A673 (cell line): Measurements from ENCODE around the gene GSC2. TPM values are rescaled to one million over a fixed set of nuclear protein-coding genes. Genes with fewer than 3 reads are reported as not detected.

Experiments
- BruUV-seq: library from RNA; stranded (reverse); fragments of 400-500 nt; replicated peaks from 2 replicates; lab custom pipeline; 2021; lab: Mats Ljungman, UMichigan
- CTCF ChIA-PET: fragments of 300-600 bp; sonication (Branson Sonifier 250); formaldehyde crosslinking; loops from one replicate; lab custom pipeline; 2022; ENCODE audit warnings: antibody characterized with exemption; lab: Charles Lee
- POLR2A ChIA-PET: fragments of 300-600 bp; sonication (Branson Sonifier 250); formaldehyde crosslinking; loops from one replicate; lab custom pipeline; 2022; ENCODE audit warnings: antibody characterized with exemption; ENCODE audit not compliant: low non-redundant PET; lab: Charles Lee
- DNase-seq: peaks from one replicate; pipeline ENCODE4 v3.0.0-alpha.2; 2015; ENCODE audit warnings: low spot score
- H3K27ac ChIP-seq: fragments of 200-600 bp; sonication (generic); 2 replicates; pipeline ENCODE4 v1.5.1; 2016; ENCODE audit warnings: mixed run types, low read depth, mild to moderate bottlenecking, mixed read lengths, antibody characterized with exemption, low read length; ENCODE audit not compliant: poor library complexity, severe bottlenecking
- H3K27me3 ChIP-seq: fragments of 200-600 bp; sonication (generic); replicated peaks from 2 replicates; pipeline ENCODE4 v1.6.1; 2017; ENCODE audit warnings: mixed run types, low read depth, mild to moderate bottlenecking, mixed read lengths, antibody characterized with exemption, low read length; ENCODE audit not compliant: insufficient read depth, poor library complexity
- H3K36me3 ChIP-seq: fragments of 200-600 bp; sonication (generic); 2 replicates; pipeline ENCODE4 v1.6.1; 2016; ENCODE audit warnings: mixed run types, mild to moderate bottlenecking, mixed read lengths, antibody characterized with exemption, low read length; ENCODE audit not compliant: insufficient read depth, poor library complexity, severe bottlenecking
- H3K4me1 ChIP-seq: fragments of 200-600 bp; sonication (generic); 2 replicates; pipeline ENCODE4 v1.6.1; 2017; ENCODE audit warnings: mixed run types, mild to moderate bottlenecking, mixed read lengths, antibody characterized with exemption, low read length; ENCODE audit not compliant: insufficient read depth, poor library complexity, severe bottlenecking
- H3K4me3 ChIP-seq: fragments of 200-600 bp; sonication (generic); 2 replicates; pipeline ENCODE4 v1.5.1; 2016; ENCODE audit warnings: low read depth, mixed run types, mild to moderate bottlenecking, mixed read lengths, low read length; ENCODE audit not compliant: poor library complexity, severe bottlenecking
- H3K9me3 ChIP-seq: fragments of 200-600 bp; sonication (generic); 2 replicates; pipeline ENCODE4 v1.6.1; 2016; ENCODE audit warnings: mixed run types, low read depth, mild to moderate bottlenecking, mixed read lengths, antibody characterized with exemption, low read length; ENCODE audit not compliant: poor library complexity, severe bottlenecking
- CTCF ChIP-seq: fragments of 300-800, 200-600 bp; sonication (generic); conservative IDR thresholded peaks from 2 replicates; pipeline ENCODE4 v1.5.1; 2017; ENCODE audit warnings: low read depth, mild to moderate bottlenecking, antibody characterized with exemption, low read length, moderate library complexity, mixed read lengths
- EZH2 ChIP-seq: fragments of 200-600 bp; sonication (generic); IDR thresholded peaks from 2 replicates; pipeline ENCODE4 v1.6.1; 2017; ENCODE audit warnings: borderline replicate concordance, low read depth, mild to moderate bottlenecking, mixed read lengths, antibody characterized with exemption, low read length; ENCODE audit not compliant: poor library complexity, severe bottlenecking
- intact Hi-C: fragments of 100-400 bp; cut with micrococcal nuclease; formaldehyde crosslinking; loops from one replicate; pipeline ENCODE4 v1.10.0; 2022; ENCODE audit not compliant: unreplicated experiment
- total RNA-seq: library from RNA; stranded (reverse); gene quantifications from 2 replicates; pipeline ENCODE4 v1.2.3, GENCODE V29; 2021

GSC2 gene
- total RNA-seq, 1 experiment from 2014 or later: not detected

GRCh38 chr22:19132693-19133400 is 17.2 kb downstream of the GSC2 start:
- ChIA-PET CTCF (no interaction called here), POLR2A (no interaction called here)
- intact Hi-C loops: no loop called here
- TF ChIP-seq EZH2: no peak
- no peak for TF ChIP-seq CTCF
- no TSS peak for BruUV-seq
- Histone ChIP-seq H3K9me3 (no peaks in the 10 kb centered on the region), H3K36me3 (peaks cover 3% of the 10 kb centered on the region), H3K4me3 (no peak overlapping the region), H3K4me1 (no peaks in the 10 kb centered on the region), H3K27me3 (no peaks in the 10 kb centered on the region), H3K27ac (no peak overlapping the region)
- no peak for DNase-seq

GRCh38 chr22:19132153-19132552 is 17.9 kb downstream of the GSC2 start:
- peaks cover 3% of the 10 kb centered on the region for H3K36me3 ChIP-seq
- H3K4me3 ChIP-seq: no peak overlapping the region
- no peak for TF ChIP-seq CTCF
- TF ChIP-seq EZH2: no peak
- H3K4me1 ChIP-seq: no peaks in the 10 kb centered on the region
- ChIA-PET CTCF (no interaction called here), POLR2A (no interaction called here)
- H3K9me3 ChIP-seq: no peaks in the 10 kb centered on the region
- no TSS peak for BruUV-seq
- H3K27me3 ChIP-seq: no peaks in the 10 kb centered on the region
- DNase-seq: no peak
- intact Hi-C loops: no loop called here
- no peak overlapping the region for H3K27ac ChIP-seq

GRCh38 chr22:19131685-19132015 is 18.4 kb downstream of the GSC2 start:
- no peak for DNase-seq
- Histone ChIP-seq H3K9me3 (no peaks in the 10 kb centered on the region), H3K4me1 (no peaks in the 10 kb centered on the region), H3K27me3 (no peaks in the 10 kb centered on the region), H3K4me3 (no peak overlapping the region), H3K27ac (no peak overlapping the region), H3K36me3 (peaks cover 3% of the 10 kb centered on the region)
- intact Hi-C loops: no loop called here
- TF ChIP-seq CTCF: no peak
- no peak for TF ChIP-seq EZH2
- POLR2A ChIA-PET: no interaction called here
- CTCF ChIA-PET: no interaction called here
- BruUV-seq: no TSS peak
